ENCODE measurements around the gene FAM216A.
"Not testable (repeated sequence)": the region's sequence is repeated elsewhere in the genome, so short reads cannot be mapped to it uniquely, and the experiment has no call there.

FAM216A gene

GRCh38 chr12:110501752-110502738, 33.4 kb downstream of the FAM216A start, which contains the start of the genes RAD9B and VPS29:
RAD9B (plus strand) TSS chr12:110502331; CDS start chr12:110502338, 7 bp downstream.
VPS29 (minus strand) TSS chr12:110502111; CDS start chr12:110502051, 60 bp downstream.
- peak; percentile 99 for DNase-seq

DNA sequence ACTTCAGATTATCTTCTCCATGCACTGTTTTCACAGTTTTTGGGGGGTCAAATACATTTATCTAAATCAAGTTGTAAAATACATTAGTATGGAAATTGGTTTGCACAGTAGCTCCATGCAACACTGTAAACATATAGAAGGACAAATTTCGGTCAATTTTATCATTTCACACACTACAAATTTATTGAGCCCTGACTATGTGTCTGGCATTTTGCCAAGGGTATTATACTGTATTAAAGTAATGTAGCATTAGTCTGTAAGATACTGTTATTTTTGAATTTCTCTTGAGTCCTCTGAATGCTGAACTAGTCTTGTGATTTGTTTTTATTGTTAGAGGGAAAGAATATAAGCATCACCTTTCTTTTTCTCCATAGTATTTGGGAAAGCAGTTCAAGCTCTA, 34.8 kb downstream of the FAM216A start:
- no peak for DNase-seq

- no peak for DNase-seq
Observed at GRCh38 chr12:110505332-110505731, 36.7 kb downstream of the FAM216A start.

- DNase-seq, result no peak
Observed at GRCh38 chr12:110508071-110508586, 39.5 kb downstream of the FAM216A start.

DNA sequence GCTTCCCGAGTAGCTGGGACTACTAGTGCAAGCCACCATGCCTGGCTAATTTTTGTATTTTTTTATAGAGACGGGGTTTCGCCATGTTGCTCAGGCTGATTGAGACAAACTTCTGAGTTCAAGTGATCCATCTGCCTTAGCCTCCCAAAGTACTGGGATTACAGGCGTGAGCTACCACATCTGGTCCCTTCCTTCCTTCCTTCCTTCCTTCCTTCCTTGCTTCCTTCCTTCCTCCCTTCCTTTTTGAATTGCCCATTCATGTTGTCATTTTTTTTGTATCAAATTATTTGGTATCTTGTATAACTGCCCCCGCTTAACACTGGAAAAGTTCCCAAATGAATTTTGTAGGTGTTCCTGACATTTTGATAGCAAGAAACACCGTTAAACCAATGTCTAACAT, 45.2 kb downstream of the FAM216A start:
- DNase-seq, result no peak

- DNase-seq, result no peak
Observed at GRCh38 chr12:110514363-110514762, 45.7 kb downstream of the FAM216A start.

DNA sequence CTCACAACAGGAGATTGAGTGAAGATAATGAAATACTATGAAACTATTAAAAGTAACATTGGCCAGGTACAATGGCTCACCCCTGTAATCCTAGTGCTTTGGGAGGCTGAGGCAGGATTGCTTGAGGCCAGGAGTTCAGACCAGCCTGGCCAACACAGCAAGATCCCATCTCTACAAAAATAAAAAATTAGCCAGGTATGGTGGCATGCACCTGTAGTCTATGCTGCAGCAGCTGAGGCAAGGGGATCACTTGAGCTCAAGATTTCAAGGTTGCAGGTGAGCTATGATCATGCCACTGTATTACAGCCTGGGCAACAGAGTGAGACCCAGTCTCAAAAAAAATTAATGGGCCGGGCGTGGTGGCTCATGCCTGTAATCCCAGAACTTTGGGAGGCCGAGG, 48.4 kb downstream of the FAM216A start:
- no peak for DNase-seq

- DNase-seq, result not testable (repeated sequence)
Observed at GRCh38 chr12:110518014-110518413, 49.4 kb downstream of the FAM216A start.

DNA sequence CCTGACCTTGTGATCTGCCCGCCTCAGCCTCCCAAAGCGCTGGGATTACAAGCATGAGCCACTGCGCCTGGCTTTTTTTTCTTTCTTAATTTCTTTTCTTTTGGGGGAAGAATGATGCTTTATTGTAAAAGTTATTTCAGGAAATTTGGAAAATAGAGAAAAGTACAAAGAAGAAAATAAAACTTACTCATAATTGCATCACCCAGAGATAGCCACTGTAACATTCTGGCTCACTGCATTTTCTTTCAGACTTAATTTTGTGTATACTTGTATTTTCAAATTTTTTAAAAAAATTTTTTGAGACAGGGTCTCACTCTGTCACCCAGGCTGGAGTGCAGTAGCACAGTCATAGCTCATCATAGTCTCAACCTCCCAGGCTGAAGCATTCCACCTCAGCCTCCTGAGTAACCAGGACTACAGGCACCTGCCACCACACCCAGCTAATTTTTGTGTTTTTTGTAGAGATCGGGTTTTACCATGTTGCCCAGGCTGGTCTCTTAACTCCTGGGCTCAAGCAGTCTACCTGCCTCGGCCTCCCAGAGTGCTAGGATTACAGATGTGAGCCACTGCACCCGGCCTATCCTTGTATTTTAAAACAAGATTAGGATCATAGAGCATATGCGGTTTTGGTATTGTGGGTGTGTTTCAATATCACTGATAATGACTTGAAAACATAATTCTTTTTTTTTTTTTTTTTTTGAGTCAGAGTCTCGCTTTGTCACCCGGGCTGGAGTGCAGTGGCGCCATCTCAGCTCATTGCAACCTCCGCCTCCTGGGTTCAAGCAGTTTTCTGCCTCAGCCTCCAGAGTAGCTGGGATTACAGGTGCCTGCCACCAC, 52.4 kb downstream of the FAM216A start:
- not testable (repeated sequence) for DNase-seq

GRCh38 chr12:110528277-110528839, 59.7 kb downstream of the FAM216A start:
- DNase-seq, result no peak

DNA sequence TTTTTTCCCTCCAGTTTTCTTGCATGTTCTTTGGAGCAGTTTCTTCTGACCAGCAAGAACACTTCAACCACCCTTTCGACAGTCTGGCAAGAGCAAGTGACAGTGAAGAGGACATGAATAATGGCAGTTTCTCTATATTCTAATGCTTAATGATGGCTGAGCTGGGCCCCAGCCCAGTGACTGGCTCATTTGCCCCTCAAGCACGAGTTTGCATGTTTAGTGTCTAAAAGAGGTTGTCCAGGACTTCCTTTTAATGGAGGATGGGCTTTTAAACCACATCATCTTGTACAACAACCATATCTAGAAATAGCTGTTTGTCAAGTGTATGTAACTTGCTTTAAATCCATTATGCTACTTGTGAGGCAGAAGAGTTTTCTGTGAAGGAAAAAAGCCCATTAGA, 61.9 kb downstream of the FAM216A start:
- no peak for DNase-seq

GRCh38 chr12:110531741-110532333, 63.2 kb downstream of the FAM216A start:
- DNase-seq, result no peak

DNA sequence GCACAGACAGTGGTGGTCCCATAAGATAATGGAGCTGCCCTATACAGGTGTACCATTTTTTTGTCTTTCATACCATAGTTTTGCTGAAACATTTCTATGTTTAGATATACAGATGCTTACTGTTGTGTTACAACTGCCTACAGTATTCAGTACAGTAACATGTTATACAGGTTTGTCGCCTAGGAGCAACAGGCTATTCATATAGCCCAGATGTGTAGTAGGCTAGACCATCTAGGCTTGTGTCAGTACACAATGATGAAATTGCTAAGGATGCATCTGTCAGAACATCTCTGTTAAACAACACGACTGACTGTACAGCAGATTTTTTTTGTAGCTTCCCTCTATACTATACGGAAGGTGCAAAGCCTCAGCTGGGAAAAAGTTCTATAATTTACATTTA, 64.0 kb downstream of the FAM216A start:
- no peak for DNase-seq

DNA sequence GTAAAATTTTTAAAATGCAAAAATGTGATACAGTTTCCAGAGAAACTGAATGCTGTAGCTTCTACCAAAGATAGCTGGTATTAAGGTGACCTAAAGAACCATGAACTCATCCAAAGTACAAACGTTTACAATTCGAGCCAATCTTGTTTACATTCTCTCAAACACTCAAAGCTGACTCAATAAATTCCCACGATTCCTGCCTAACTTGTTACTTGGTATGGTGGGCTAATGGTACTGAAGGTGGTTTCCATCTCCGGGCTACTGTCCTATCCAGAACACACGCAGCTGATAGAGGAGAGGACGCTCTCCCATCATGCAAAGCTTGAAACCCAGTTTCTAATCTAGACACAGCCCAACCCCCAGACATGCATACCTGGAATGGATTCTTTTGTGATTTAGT, 65.0 kb downstream of the FAM216A start:
- DNase-seq, result no peak

DNA sequence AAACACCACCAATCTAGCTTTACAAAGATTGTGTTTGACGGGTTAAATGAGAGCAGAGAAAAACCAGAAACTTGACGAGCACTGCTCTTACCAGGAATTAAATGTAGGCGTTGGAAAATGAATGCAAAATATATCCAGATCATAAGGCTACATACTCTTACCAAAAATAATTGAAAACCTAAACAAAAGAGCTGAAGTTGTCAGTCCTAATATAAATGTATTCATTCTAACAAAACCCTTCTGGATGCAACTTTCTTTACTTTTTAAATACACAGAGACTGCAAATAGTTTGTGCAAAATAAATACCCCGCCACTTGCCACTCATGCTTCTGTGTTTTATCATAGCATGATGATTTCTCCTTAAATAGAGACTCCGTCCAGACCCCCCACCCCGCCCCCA, 66.2 kb downstream of the FAM216A start:
- DNase-seq, result no peak

GRCh38 chr12:110536834-110537604, 68.4 kb downstream of the FAM216A start:
- DNase-seq, result no peak

DNA sequence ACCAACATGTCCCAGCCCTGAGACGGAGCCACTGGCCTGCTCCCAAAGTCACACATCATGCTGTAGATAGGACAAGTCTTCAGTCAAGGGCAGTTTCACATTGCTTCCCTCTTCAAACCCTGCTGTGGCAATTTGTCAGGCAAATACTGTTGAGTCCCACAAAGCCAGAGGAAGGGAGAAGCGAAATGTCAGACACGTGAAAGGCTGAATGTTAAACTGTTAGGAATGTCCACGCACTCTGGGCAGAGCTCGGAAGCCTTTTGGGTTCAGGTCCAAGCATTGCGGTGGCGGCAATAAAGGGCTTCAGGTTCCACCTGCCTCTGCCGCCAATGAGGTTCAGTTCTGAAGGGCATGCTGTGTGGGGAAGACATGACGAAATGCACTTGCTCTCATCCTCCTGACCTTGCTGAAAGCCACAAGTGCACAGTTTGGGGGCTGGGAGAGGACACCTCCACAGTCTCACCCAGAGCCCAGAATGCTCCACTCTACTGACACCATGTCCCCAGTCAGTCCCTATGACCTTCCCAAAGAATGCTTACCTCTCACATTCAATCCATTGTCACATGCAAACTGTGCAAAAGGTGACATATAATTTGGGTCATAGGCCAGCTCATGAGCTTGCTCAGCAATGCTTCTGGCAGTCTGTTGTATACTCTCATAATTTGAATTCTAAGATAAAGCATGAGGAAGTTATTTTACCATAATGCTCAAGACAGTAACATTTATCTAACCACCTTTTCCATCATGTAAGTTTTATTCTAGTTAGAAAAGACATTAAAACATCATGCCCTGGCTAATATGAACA, 69.2 kb downstream of the FAM216A start:
- DNase-seq, result no peak

GRCh38 chr12:110538869-110539622, 70.4 kb downstream of the FAM216A start:
- no peak for DNase-seq
